Measurements from ENCODE around the gene FRMD7. TPM values are rescaled to one million over a fixed set of nuclear protein-coding genes. Genes with fewer than 3 reads are reported as not detected.
"Not testable (repeated sequence)": the region's sequence is repeated elsewhere in the genome, so short reads cannot be mapped to it uniquely, and the experiment has no call there.

Gene FRMD7
- total RNA-seq, 6 donors from 2014 or later, result not detected

DNA sequence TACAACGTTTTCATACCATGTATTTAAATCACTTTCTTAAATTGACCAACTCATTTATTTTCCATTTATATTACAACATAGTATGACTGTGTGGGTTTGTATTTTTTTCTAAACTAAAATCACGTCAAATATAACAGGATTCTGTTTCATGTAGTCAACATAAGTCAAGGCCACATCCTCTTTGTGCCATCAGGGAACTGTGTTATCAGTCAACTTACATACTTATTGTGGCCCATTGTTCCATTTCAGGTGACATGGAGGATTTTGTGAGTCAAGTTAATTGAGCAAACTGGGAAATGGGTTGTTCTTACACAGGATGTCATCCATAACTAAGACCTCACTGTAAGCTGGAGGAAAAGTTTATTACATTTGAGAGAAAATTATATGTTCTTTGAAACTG lies 68.8 kb downstream of the FRMD7 start:
- H3K27me3 ChIP-seq, result no peaks in the 10 kb centered on the region
- no peak overlapping the region for H3K27ac ChIP-seq
- TF ChIP-seq EP300 (IDR thresholded peaks at IDR 0.05) (no peak), POLR2A (IDR thresholded peaks at IDR 0.05) (no peak), POLR2AphosphoS5 (IDR thresholded peaks at IDR 0.05) (no peak)
- TF ChIP-seq, protein P1, sequence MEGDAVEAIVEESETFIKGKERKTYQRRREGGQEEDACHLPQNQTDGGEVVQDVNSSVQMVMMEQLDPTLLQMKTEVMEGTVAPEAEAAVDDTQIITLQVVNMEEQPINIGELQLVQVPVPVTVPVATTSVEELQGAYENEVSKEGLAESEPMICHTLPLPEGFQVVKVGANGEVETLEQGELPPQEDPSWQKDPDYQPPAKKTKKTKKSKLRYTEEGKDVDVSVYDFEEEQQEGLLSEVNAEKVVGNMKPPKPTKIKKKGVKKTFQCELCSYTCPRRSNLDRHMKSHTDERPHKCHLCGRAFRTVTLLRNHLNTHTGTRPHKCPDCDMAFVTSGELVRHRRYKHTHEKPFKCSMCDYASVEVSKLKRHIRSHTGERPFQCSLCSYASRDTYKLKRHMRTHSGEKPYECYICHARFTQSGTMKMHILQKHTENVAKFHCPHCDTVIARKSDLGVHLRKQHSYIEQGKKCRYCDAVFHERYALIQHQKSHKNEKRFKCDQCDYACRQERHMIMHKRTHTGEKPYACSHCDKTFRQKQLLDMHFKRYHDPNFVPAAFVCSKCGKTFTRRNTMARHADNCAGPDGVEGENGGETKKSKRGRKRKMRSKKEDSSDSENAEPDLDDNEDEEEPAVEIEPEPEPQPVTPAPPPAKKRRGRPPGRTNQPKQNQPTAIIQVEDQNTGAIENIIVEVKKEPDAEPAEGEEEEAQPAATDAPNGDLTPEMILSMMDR (IDR thresholded peaks at IDR 0.05), result no peak
- DNase-seq, result no peak
- H3K36me3 ChIP-seq, result no peaks in the 10 kb centered on the region
- H3K4me1 ChIP-seq, result no peaks in the 10 kb centered on the region
- H3K9me3 ChIP-seq, result no peaks in the 10 kb centered on the region
- no peak overlapping the region for H3K4me3 ChIP-seq
- 45 to 69% methylated on average over 2 of the region's 2 CpGs for WGBS, 2 donors
- no peak for ATAC-seq (ENCODE audit: low FRiP score in 2 of 2)

GRCh38 chrX:132058050-132058449 lies 69.8 kb downstream of the FRMD7 start:
- no peak for ATAC-seq (ENCODE audit: low FRiP score in 2 of 2)

GRCh38 chrX:132051778-132052177 lies 76.0 kb downstream of the FRMD7 start:
- H3K36me3 ChIP-seq; H3K27ac ChIP-seq; H3K4me3 ChIP-seq; ATAC-seq (ENCODE audit: low FRiP score in 2 of 2); H3K9me3 ChIP-seq; H3K27me3 ChIP-seq; H3K4me1 ChIP-seq; DNase-seq: not testable (repeated sequence)

More at GRCh38 chrX:132058050-132058449, 69.8 kb downstream of the FRMD7 start:
- no peaks in the 10 kb centered on the region for H3K4me1 ChIP-seq
- no peak for TF ChIP-seq POLR2AphosphoS5 (IDR thresholded peaks at IDR 0.05)
- no peak for TF ChIP-seq POLR2A (IDR thresholded peaks at IDR 0.05)
- no peak for TF ChIP-seq EP300 (IDR thresholded peaks at IDR 0.05)
- TF ChIP-seq, protein P1 (IDR thresholded peaks at IDR 0.05), result no peak
- no peak overlapping the region for H3K4me3 ChIP-seq
- no peak overlapping the region for H3K27ac ChIP-seq
- H3K36me3 ChIP-seq, result no peaks in the 10 kb centered on the region
- DNase-seq, result no peak
- H3K27me3 ChIP-seq, result no peaks in the 10 kb centered on the region
- WGBS, 2 donors, result 88 to 96% methylated on average over 4 of the region's 4 CpGs
- no peaks in the 10 kb centered on the region for H3K9me3 ChIP-seq

DNA sequence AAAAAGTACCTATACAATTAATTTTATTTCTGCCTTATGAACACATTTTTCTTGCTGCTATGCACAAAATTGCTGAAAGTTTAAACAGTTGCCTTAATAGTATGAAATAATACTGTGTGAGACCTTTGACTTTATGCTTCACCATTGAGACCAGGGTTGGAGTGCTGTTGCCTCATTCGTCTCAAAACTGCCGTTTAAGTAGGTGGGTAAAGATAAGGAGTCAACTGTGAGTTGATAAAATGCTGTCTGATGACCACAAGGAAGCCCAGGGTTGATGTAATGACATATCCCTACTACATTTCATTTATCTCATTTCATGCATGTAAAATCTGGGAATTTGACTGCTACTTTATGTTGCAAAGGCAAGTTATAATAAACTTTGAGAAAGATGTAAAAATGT lies 81.3 kb downstream of the FRMD7 start:
- TF ChIP-seq POLR2A (IDR thresholded peaks at IDR 0.05) (no peak), EP300 (IDR thresholded peaks at IDR 0.05) (no peak), POLR2AphosphoS5 (IDR thresholded peaks at IDR 0.05) (no peak)
- TF ChIP-seq, protein P1 (IDR thresholded peaks at IDR 0.05), result no peak
- no peaks in the 10 kb centered on the region for H3K27me3 ChIP-seq
- H3K27ac ChIP-seq, result no peak overlapping the region
- no peak overlapping the region for H3K4me3 ChIP-seq
- 29 to 30% methylated on average over 2 of the region's 2 CpGs for WGBS, 2 donors
- no peaks in the 10 kb centered on the region for H3K36me3 ChIP-seq
- no peaks in the 10 kb centered on the region for H3K9me3 ChIP-seq
- ATAC-seq (ENCODE audit: low FRiP score in 2 of 2) (no peak), DNase-seq (no peak)
- H3K4me1 ChIP-seq, result no peaks in the 10 kb centered on the region

- DNase-seq (no peak), ATAC-seq (ENCODE audit: low FRiP score in 2 of 2) (no peak)
- 67 to 74% methylated on average over 2 of the region's 2 CpGs for WGBS, 2 donors
- Histone ChIP-seq H3K9me3 (no peaks in the 10 kb centered on the region), H3K27ac (no peak overlapping the region), H3K36me3 (no peaks in the 10 kb centered on the region), H3K4me3 (no peak overlapping the region), H3K4me1 (no peaks in the 10 kb centered on the region), H3K27me3 (no peaks in the 10 kb centered on the region)
- TF ChIP-seq POLR2A (IDR thresholded peaks at IDR 0.05), result no peak
- TF ChIP-seq EP300 (IDR thresholded peaks at IDR 0.05), result no peak
- TF ChIP-seq, protein P1 (IDR thresholded peaks at IDR 0.05), result no peak
Measured at GRCh38 chrX:132045456-132045855, 82.4 kb downstream of the FRMD7 start.

Measured in upper lobe of left lung (tissue), 6 donors.